HPDE6-E6E7 (cell line): Measurements from ENCODE around the gene CSRNP3.
"Not testable (repeated sequence)": the region's sequence is repeated elsewhere in the genome, so short reads cannot be mapped to it uniquely, and the experiment has no call there.

Experiments
- DNase-seq: peaks from one replicate; pipeline ENCODE4 v3.0.0; 2011; ENCODE audit warnings: missing footprints; ENCODE audit errors: extremely low spot score

The CSRNP3 gene

GRCh38 chr2:165586019-165586418, 116.5 kb downstream of the CSRNP3 start:
- DNase-seq, result peak; percentile 28

- no peak for DNase-seq
These were observed 117.9 kb downstream of the CSRNP3 start for GRCh38 chr2:165587335-165587938.

GRCh38 chr2:165590999-165591398, 121.5 kb downstream of the CSRNP3 start:
- not testable (repeated sequence) for DNase-seq

- no peak for DNase-seq
These were observed 123.6 kb downstream of the CSRNP3 start for GRCh38 chr2:165593081-165593480.

- no peak for DNase-seq
These were observed 124.9 kb downstream of the CSRNP3 start for GRCh38 chr2:165594231-165594934.

- no peak for DNase-seq
These were observed 125.4 kb downstream of the CSRNP3 start for GRCh38 chr2:165594935-165595255.

GRCh38 chr2:165596788-165597187, 127.3 kb downstream of the CSRNP3 start:
- no peak for DNase-seq

GRCh38 chr2:165601065-165601830, 131.8 kb downstream of the CSRNP3 start:
- DNase-seq, result no peak

GRCh38 chr2:165601928-165602521, 132.5 kb downstream of the CSRNP3 start:
- peak; percentile 19 for DNase-seq

- DNase-seq, result no peak
These were observed 140.2 kb downstream of the CSRNP3 start for GRCh38 chr2:165609672-165610071.

- DNase-seq, result no peak
These were observed 141.1 kb downstream of the CSRNP3 start for GRCh38 chr2:165610591-165611029.

GRCh38 chr2:165617741-165618481, 148.4 kb downstream of the CSRNP3 start:
- no peak for DNase-seq

- no peak for DNase-seq
These were observed 149.3 kb downstream of the CSRNP3 start for GRCh38 chr2:165618806-165619205.

GRCh38 chr2:165621086-165621560, 151.6 kb downstream of the CSRNP3 start:
- DNase-seq, result no peak

- DNase-seq, result no peak
These were observed 153.7 kb downstream of the CSRNP3 start for GRCh38 chr2:165623161-165623560.

GRCh38 chr2:165623783-165624469, 154.4 kb downstream of the CSRNP3 start:
- no peak for DNase-seq

GRCh38 chr2:165624470-165624800, 154.9 kb downstream of the CSRNP3 start:
- DNase-seq, result no peak

GRCh38 chr2:165627470-165627869, 158.0 kb downstream of the CSRNP3 start:
- DNase-seq, result no peak

GRCh38 chr2:165629776-165630175, 160.3 kb downstream of the CSRNP3 start:
- DNase-seq, result no peak

- DNase-seq, result no peak
These were observed 160.7 kb downstream of the CSRNP3 start for GRCh38 chr2:165630236-165630635.

- DNase-seq, result no peak
These were observed 161.6 kb downstream of the CSRNP3 start for GRCh38 chr2:165631089-165631488.
